HG03575 (cell line): ENCODE data around the gene OR2T8.

Source experiments
- ATAC-seq: cut with Tn5 transposase; IDR thresholded peaks from one replicate; pipeline ENCODE4 v1.9.1; 2021; ENCODE audit not compliant: unreplicated experiment, insufficient number of reproducible peaks, low FRiP score; ENCODE audit errors: extremely low read depth

The OR2T8 gene

GRCh38 chr1:247948558-247948957 lies 28.5 kb downstream of the OR2T8 start, which contains the start of gene OR2L8:
Gene OR2L8, plus strand, starts transcription at chr1:247948858. Its CDS starts 0 bp downstream, at chr1:247948858.
- ATAC-seq = no peak

DNA sequence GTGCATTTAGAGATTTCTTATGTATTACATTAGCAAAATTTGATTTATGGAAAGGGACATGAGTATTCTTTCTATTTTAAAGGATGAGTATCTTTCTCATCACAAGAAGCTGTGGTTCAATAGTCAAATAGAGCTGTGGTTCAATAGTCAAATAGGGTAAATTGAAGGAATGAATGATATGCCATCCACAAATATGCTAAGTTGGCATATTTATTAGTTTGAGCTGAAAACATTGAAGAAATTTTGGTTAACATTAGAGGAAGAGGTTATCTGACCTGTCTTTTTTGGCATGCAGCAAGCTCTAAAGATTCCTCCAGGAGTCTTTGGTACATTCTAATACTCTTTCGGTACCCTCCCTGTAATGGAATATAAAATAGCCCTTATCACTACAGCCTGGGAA lies 33.4 kb downstream of the OR2T8 start:
- no peak for ATAC-seq

- no peak for ATAC-seq
These were observed 41.7 kb downstream of the OR2T8 start for GRCh38 chr1:247961791-247962190.

DNA sequence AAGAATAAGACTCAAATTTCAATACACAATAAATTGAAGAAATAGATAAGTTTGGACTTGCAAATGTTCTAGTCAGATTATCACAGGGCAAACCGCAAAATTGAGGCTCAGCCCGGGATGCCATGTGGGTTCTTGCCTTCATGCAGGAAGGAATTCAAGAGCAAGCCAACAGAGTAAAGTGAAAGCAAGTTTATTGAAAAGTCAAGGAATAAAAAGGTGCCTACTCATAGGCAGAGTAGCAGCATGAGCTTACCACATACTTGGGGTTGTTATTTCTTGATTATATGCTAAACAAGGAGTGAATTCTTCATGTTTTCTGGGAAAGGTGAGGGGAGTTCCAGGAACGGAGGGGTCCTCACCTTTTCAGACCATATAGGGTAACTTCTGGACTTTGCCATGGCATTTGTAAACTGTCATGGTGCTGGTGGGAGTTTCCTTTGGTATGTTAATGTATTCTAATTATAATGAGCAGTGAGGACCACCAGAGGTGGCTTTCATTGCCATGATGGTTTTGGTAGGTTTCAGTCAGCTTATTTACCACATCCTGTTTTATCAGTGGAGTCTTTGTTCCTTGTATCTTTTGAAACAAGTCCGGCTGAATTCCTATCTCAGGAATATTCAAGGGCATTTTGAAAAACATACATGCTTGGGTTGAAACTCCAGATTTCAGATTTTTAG lies 43.0 kb downstream of the OR2T8 start:
- ATAC-seq = no peak

DNA sequence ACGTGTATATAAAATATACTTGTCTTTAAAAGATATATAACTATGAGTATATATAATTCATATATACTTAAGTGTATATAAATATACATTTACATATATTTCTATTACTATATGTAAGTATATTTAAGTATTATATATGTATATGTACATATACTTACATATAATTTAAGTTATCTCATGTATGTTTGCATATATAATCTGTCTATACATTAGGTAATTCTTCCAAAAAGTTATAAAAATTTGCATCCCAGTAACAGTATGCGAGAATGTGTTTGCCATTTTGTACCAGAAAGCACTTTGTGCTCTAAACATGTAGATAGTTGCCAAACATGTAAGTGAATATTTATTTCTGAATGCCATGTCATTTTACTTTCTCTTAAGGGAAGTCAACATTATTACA lies 44.9 kb downstream of the OR2T8 start, which contains the start of gene OR2AK2:
Gene OR2AK2, plus strand, starts transcription at position 301 of the 400 bp plus-strand sequence. CDS start 144 bp downstream, outside the sequence.
- ATAC-seq = no peak

DNA sequence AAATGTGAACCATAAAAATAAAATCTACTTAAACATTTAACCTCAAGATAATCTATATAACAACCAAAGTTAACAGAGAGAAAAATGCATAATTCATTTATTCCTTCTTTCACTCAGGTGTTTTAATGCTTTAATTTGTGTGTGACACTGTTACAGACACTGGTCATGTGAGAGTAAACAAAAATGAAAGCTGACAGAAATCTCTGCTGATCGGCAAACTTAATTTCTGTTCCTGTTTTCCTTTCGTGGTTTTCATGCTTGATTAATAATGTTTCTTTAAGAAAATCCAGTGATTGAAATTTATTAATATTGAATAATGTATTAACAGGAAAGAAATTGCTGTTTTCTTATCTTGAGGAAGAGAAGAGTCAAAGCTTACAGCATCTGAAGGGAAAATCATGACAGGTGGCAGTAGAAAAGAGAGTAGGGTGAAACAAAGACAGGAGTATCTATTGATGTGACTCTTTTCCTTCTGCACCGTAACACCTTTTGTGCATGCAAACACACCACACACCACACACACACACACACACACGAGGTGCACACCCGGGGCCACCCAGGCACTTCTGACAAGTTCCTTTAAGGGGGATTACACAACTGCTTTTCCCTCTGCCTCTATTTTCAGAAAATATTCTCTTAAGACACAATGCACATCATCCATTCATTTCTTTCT lies 46.6 kb downstream of the OR2T8 start:
- ATAC-seq = no peak
